AG04449 (cell line): Measurements from ENCODE around the gene FXR1.

ENCODE experiments used
- CTCF ChIA-PET: fragments of 350-600 bp; formaldehyde crosslinking; extraction: SDS; loops from one replicate; lab custom pipeline; 2021; ENCODE audit warnings: antibody characterized with exemption; lab: Yijun Ruan, JAX
- POLR2A ChIA-PET: fragments of 400-600, 350-600 bp; formaldehyde crosslinking; extraction: SDS; loops from one replicate; lab custom pipeline; 2020; ENCODE audit warnings: antibody characterized with exemption, inconsistent platforms; lab: Yijun Ruan, JAX
- DNase-seq: peaks from one replicate; pipeline ENCODE4 v3.0.0-alpha.2; 2010; ENCODE audit warnings: low read depth, low spot score
- H3K4me3 ChIP-seq: 2 replicates; pipeline ENCODE4 v1.5.1; 2011; ENCODE audit warnings: low read depth, mild to moderate bottlenecking, control low read depth, low read length
- CTCF ChIP-seq: IDR thresholded peaks from one replicate; pipeline ENCODE4 v1.5.1; 2011; ENCODE audit warnings: mild to moderate bottlenecking, moderate library complexity, low read length, control low read depth, inconsistent platforms; ENCODE audit not compliant: insufficient read depth; ENCODE audit errors: missing control alignments

FXR1 gene

GRCh38 chr3:180930526-180930925, 18.1 kb downstream of the FXR1 start:
- ChIA-PET POLR2A (no interaction called here), CTCF (no interaction called here)
- TF ChIP-seq CTCF = no peak
- DNase-seq = no peak
- no peak overlapping the region for H3K4me3 ChIP-seq

DNA sequence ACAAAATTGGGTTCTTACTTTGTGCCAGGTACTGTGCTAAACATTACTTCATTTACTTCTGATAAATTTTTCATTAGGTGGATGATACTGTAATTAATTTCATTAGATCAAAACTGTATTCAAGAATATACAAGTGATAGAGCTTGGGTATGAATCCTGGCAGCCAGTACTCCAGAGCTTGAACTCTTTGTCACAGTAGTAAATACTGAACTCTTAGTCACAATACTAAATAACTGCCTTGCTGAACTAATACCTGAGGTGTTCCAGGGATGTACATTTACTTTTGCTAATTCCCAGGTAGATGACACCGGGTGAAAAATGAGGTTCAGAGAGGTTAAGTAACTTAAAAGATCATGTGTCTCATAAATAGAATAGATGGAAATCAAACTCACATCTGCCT, 20.3 kb downstream of the FXR1 start:
- CTCF ChIA-PET = no interaction called here
- no peak overlapping the region for H3K4me3 ChIP-seq
- TF ChIP-seq CTCF = no peak
- no peak for DNase-seq
- POLR2A ChIA-PET = no interaction called here

GRCh38 chr3:180934638-180935037, 22.2 kb downstream of the FXR1 start:
- ChIA-PET POLR2A (interaction anchor here (1.0 kb wide), 1 partner anchor 17 kb away, joined by 3 read pairs; no protein-coding TSS in a partner anchor), CTCF (interaction anchor here (1.6 kb wide), 1 partner anchor 23 kb away, joined by 9 read pairs; no protein-coding TSS in a partner anchor)
- DNase-seq = no peak
- no peak overlapping the region for H3K4me3 ChIP-seq
- TF ChIP-seq CTCF = no peak

DNA sequence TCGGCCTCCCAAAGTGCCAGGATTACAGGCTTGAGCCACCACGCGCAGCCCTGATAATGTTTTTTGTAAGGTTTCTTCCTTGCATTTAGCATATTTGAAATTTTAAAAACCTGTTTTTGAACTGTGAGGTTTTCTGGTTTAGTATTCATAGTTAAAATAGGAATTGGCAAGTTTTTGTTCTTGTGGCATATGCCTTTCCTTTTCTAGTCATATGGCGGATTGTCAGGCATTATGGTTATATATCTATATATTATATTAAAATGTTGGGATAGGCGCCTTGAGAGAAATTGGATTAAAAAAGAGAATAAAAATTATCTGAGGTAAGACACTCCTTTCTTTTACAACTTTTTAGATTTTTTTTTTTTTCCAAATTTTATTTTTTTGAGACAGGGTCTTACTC, 28.4 kb downstream of the FXR1 start:
- TF ChIP-seq CTCF = no peak
- ChIA-PET POLR2A (no interaction called here), CTCF (no interaction called here)
- DNase-seq = no peak
- H3K4me3 ChIP-seq = no peak overlapping the region

- DNase-seq = no peak
- ChIA-PET POLR2A (no interaction called here), CTCF (no interaction called here)
- TF ChIP-seq CTCF = no peak
- H3K4me3 ChIP-seq = no peak overlapping the region
Measured at GRCh38 chr3:180947761-180948390, 35.4 kb downstream of the FXR1 start.

DNA sequence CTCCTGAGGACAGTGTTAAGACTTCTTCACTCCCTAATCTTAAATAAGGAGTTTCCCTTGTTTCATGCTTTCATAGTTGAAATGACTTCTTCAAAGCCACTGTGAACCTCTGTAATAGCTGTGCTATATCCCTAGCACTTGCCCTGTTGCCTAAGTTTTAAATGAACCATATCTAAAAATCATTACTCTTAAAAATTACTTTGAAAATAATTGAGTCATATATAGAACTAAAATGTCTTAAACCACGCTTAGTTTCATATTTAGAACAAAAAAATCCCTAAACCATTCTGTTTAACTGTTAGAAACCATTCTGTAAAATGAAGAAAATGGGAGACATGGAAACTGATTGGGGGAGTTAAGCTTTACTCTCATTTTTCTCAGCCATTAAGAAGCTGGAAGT, 47.2 kb downstream of the FXR1 start:
- CTCF ChIA-PET = no interaction called here
- POLR2A ChIA-PET = no interaction called here
- no peak for TF ChIP-seq CTCF

More for the DNA sequence above, 47.2 kb downstream of the FXR1 start:
- DNase-seq = no peak
- H3K4me3 ChIP-seq = no peak overlapping the region
